GM12878 (cell line): Measurements from ENCODE around the gene BEND7. TPM values are rescaled to one million over a fixed set of nuclear protein-coding genes. Genes with fewer than 3 reads are reported as not detected.

Source experiments
- ATAC-seq: fragments of 200-7000 bp; cut with Tn5 transposase; 3 replicates; pipeline ENCODE4 v1.9.1; 2020; ENCODE audit warnings: mild to moderate bottlenecking, moderate library complexity
- BruUV-seq: library from RNA; stranded (reverse); fragments of 400-500 nt; replicated peaks from 2 replicates; lab custom pipeline; 2021; lab: Mats Ljungman, UMichigan
- CTCF ChIA-PET: fragments of 300-600 bp; sonication (Branson Sonifier 250); formaldehyde crosslinking; extraction: SDS; loops from one replicate; lab custom pipeline; 2021; ENCODE audit warnings: inconsistent platforms; lab: Yijun Ruan, JAX
- POLR2A ChIA-PET: fragments of 350-600 bp; formaldehyde crosslinking; extraction: SDS; loops from one replicate; lab custom pipeline; 2021; ENCODE audit warnings: inconsistent platforms; lab: Charles Lee
- RAD21 ChIA-PET: fragments of 300-600 bp; sonication (Branson Sonifier 250); formaldehyde crosslinking; loops from one replicate; lab custom pipeline; 2023; ENCODE audit warnings: antibody characterized with exemption; ENCODE audit not compliant: unreplicated experiment; lab: Charles Lee
- SMC1A ChIA-PET: fragments of 300-600 bp; sonication (Branson Sonifier 250); formaldehyde crosslinking; loops from one replicate; lab custom pipeline; 2023; ENCODE audit not compliant: unreplicated experiment, uncharacterized antibody; lab: Charles Lee
- DNase-seq: peaks from one replicate; pipeline ENCODE4 v3.0.0-alpha.2; 2011; ENCODE audit warnings: low read depth, low spot score
- FAIRE-seq: peaks from 3 replicates; lab custom pipeline; 2011; peaks lifted over from hg19 to GRCh38; lab: Jason Lieb, UNC
- H2AFZ ChIP-seq: 2 replicates; pipeline ENCODE4 v1.6.0; 2011; ENCODE audit warnings: low read depth, low read length, control low read depth; ENCODE audit not compliant: control insufficient read depth
- H3K27ac ChIP-seq: 2 replicates; pipeline ENCODE4 v1.5.1; 2011; ENCODE audit warnings: control low read depth; ENCODE audit not compliant: control insufficient read depth, insufficient read depth
- H3K27me3 ChIP-seq, 2 experiments: replicated peaks in 1 of 2; 2 replicates each; pipeline versions ENCODE4 v1.6.0 to v1.6.1; 2011; ENCODE audit warnings: low read length in 1 of 2; ENCODE audit not compliant: control insufficient read depth in 2 of 2, insufficient read depth in 2 of 2
- H3K36me3 ChIP-seq, 2 experiments: 2 replicates each; pipeline ENCODE4 v1.5.1; 2011; ENCODE audit warnings: low read length in 1 of 2; ENCODE audit not compliant: control insufficient read depth in 2 of 2, insufficient read depth in 2 of 2
- H3K4me1 ChIP-seq: 2 replicates; pipeline ENCODE4 v1.6.1; 2011; ENCODE audit warnings: mild to moderate bottlenecking, low read length, moderate library complexity, mixed read lengths; ENCODE audit not compliant: control insufficient read depth, insufficient read depth
- H3K4me2 ChIP-seq: 2 replicates; pipeline ENCODE4 v1.6.0; 2011; ENCODE audit warnings: control low read depth; ENCODE audit not compliant: control insufficient read depth, insufficient read depth
- H3K4me3 ChIP-seq: fragments of 200-600 bp; sonication (generic); 2 replicates; pipeline ENCODE4 v1.5.1; 2016
- H3K79me2 ChIP-seq: 2 replicates; pipeline ENCODE4 v1.6.0; 2011; ENCODE audit warnings: low read length; ENCODE audit not compliant: control insufficient read depth, insufficient read depth
- H3K9ac ChIP-seq: 2 replicates; pipeline ENCODE4 v1.8.0; 2011; ENCODE audit warnings: low read length, control low read depth, mixed read lengths; ENCODE audit not compliant: control insufficient read depth, insufficient read depth
- H3K9me3 ChIP-seq: replicated peaks from 3 replicates; pipeline ENCODE4 v1.5.1; 2011; ENCODE audit warnings: mild to moderate bottlenecking, low read length; ENCODE audit not compliant: control insufficient read depth, insufficient read depth
- H4K20me1 ChIP-seq: 2 replicates; pipeline ENCODE4 v1.6.0; 2011; ENCODE audit not compliant: control insufficient read depth, insufficient read depth
- BHLHE40 ChIP-seq, 2 experiments: fragments of 450-650 bp in 1 of 2; IDR thresholded peaks; 2 replicates each; pipeline ENCODE4 v1.6.1; 2011 to 2017; ENCODE audit warnings: low read depth in 2 of 2, borderline replicate concordance in 1 of 2, improper control_type of control experiment in 1 of 2, low read length in 1 of 2, mild to moderate bottlenecking in 1 of 2
- CEBPB ChIP-seq, 2 experiments: fragments of 150-350 bp in 1 of 2; IDR thresholded peaks; 2 replicates each; pipeline ENCODE4 v1.6.1; 2012 to 2014; ENCODE audit warnings: low read depth in 2 of 2, low read length in 2 of 2, borderline replicate concordance in 1 of 2, inconsistent platforms in 1 of 2
- GATAD2B ChIP-seq: fragments of 450-650 bp; conservative IDR thresholded peaks from 2 replicates; pipeline ENCODE4 v1.6.1; 2017; ENCODE audit warnings: low read depth, mild to moderate bottlenecking, moderate library complexity
- MTA2 ChIP-seq: fragments of 450-650 bp; IDR thresholded peaks from 2 replicates; pipeline ENCODE4 v1.6.1; 2016; ENCODE audit warnings: low read depth, mild to moderate bottlenecking, moderate library complexity
- NFYB ChIP-seq: IDR thresholded peaks from 2 replicates; pipeline ENCODE4 v1.6.1; 2011; ENCODE audit warnings: low read depth, mild to moderate bottlenecking, low read length, improper control_type of control experiment, moderate library complexity; ENCODE audit not compliant: insufficient read depth
- RAD51 ChIP-seq: fragments of 450-650 bp; IDR thresholded peaks from 2 replicates; pipeline ENCODE4 v1.6.1; 2016; ENCODE audit warnings: moderate library complexity, mild to moderate bottlenecking, inconsistent platforms
- SPI1 ChIP-seq: IDR thresholded peaks from 2 replicates; pipeline ENCODE4 v1.6.1; 2011; ENCODE audit warnings: low read depth, mild to moderate bottlenecking, low read length, moderate library complexity, borderline replicate concordance; ENCODE audit not compliant: insufficient read depth
- WGBS: methylation state at CpG from one replicate; pipeline ENCODE4 v1.1.6; 2016; ENCODE audit warnings: low lambda C conversion rate; ENCODE audit not compliant: insufficient replicate concordance, insufficient coverage; ENCODE audit errors: missing lambda C conversion rate; 5-methylcytosine and 5-hydroxymethylcytosine counted together
- in situ Hi-C: fragments of 300-500 bp; cut with MboI; formaldehyde crosslinking; loops from 9 replicates; pipeline ENCODE4 v1.14.3; 2018; ENCODE audit warnings: mixed read lengths
- intact Hi-C: fragments of 100-400 bp; cut with micrococcal nuclease; formaldehyde crosslinking; loops from one replicate; pipeline ENCODE4 v1.14.2; 2022; ENCODE audit not compliant: unreplicated experiment
- polyA plus RNA-seq, 11 experiments: library from polyadenylated mRNA; depleted of rRNA in 4 of 11; unstranded in 6 of 11; stranded (reverse) in 5 of 11; fragments of >200 nt; fragmentation: Nextera tagmentation in 4 of 11; fragmentation: Illumina TruSeq in 1 of 11; extraction: Ambion mirVana in 4 of 11; extraction: Trizol in 1 of 11; gene quantifications; 1 replicate in 1 of 11; 2 replicates in 10 of 11; pipeline versions ENCODE4 v1.2.1 to v1.2.3, GENCODE V29; 2011 to 2016; ENCODE audit warnings: inconsistent platforms in 2 of 11, missing spikeins in 2 of 11, low read depth in 1 of 11
- total RNA-seq, 4 experiments: library from RNA; depleted of rRNA in 3 of 4; stranded (reverse); fragments of >200 nt in 3 of 4; fragmentation: Illumina TruSeq in 1 of 4; extraction: Trizol in 1 of 4; gene quantifications; 2 replicates each; pipeline versions ENCODE4 v1.2.1 to v1.2.3, GENCODE V29; 2013 to 2021
- TF ChIP-seq, protein P1 (sequence below): IDR thresholded peaks from 2 replicates; pipeline ENCODE4 v1.6.1; 2012; ENCODE audit warnings: low read depth, low read length, improper control_type of control experiment

BEND7 gene
- total and polyA plus RNA-seq, 10 of the 15 experiments (the other 5 are each of a cell fraction or from before 2014, with no cell fraction given) = not detected

DNA sequence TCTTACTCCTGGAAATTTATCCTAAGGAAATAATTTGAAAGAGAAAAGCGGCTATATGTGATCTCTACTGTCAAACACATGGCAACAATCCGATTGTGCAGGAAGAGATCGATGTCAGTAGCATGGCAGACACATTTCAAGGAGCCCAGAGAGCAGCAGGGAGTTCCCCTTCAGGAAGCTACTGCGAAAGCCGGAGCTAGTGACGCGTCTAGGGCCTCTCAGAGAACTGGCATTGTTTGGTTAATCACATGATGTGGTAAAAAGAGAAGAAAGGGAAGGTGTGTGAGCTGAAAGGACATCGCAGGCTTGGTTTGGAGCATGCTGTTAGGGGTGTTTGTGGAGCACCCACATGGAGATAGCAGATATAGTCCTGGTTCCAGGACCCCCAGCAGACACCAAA lies 74.9 kb downstream of the BEND7 start:
- CTCF ChIA-PET = interaction anchor here (1.5 kb wide), 1 partner anchor 14 kb away, joined by 8 read pairs; no protein-coding TSS in a partner anchor
- ATAC-seq (peak; percentile 81), DNase-seq (peak; percentile 16), FAIRE-seq (no peak)
- no peak overlapping the region for H3K4me3 ChIP-seq
- no peaks in the 10 kb centered on the region for H3K79me2 ChIP-seq
- H3K4me2 ChIP-seq = no peak overlapping the region
- POLR2A ChIA-PET = interaction anchor here (0.5 kb wide), 1 partner anchor 12 kb away, joined by 3 read pairs; no protein-coding TSS in a partner anchor
- H3K27ac ChIP-seq = no peak overlapping the region
- no peaks in the 10 kb centered on the region for H3K4me1 ChIP-seq
- SMC1A ChIA-PET = interaction anchor here (0.7 to 2.1 kb wide), 3 partner anchors 12 to 29 kb away, joined by 3 to 6 read pairs (median 3); no protein-coding TSS in a partner anchor
- peak; percentile 22; the same call in 1 of the 2 replicates for TF ChIP-seq RAD51
- no peak for TF ChIP-seq GATAD2B
- TF ChIP-seq, protein P1, sequence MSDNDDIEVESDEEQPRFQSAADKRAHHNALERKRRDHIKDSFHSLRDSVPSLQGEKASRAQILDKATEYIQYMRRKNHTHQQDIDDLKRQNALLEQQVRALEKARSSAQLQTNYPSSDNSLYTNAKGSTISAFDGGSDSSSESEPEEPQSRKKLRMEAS = no peak
- peak in 1 of 2 experiments; percentile 30; a peak in 1 of 4 replicates for TF ChIP-seq BHLHE40 (IDR thresholded peaks at IDR 0.05; ENCODE audit: borderline replicate concordance in 1 of 2, low read depth in 2 of 2, low read length in 1 of 2)
- BruUV-seq = no TSS peak
- intact Hi-C loops = no loop called here
- H3K36me3 ChIP-seq = no peaks in the 10 kb centered on the region
- RAD21 ChIA-PET = no interaction called here
- H3K27me3 ChIP-seq = peaks cover 0 to 2% of the 10 kb centered on the region in 2 experiments; a peak in 3 of 4 replicates
- no peak overlapping the region for H2AFZ ChIP-seq
- WGBS = 17% methylated on average over 8 of the region's 8 CpGs
- H3K9me3 ChIP-seq = no peaks in the 10 kb centered on the region
- no peaks in the 10 kb centered on the region for H4K20me1 ChIP-seq
- in situ Hi-C loops = no loop called here
- no peak overlapping the region for H3K9ac ChIP-seq

DNA sequence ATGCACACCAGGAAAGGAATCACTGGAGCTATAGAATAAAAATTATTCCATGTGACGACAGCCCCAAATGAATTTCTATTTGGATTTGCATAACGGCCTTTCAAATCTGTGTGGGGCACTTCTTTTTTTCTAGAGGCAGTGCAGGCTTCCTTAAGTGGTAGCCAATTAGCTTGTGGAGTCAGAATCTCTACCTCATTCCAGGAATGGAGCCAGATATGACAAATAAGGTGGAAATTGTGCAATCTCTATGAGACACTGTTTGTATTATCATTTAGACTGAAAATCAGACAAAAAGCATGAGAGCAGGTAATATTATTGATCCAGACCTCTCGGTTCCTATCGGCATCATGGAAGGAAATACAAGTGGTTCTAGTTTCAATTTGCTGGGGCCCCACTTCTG lies 78.7 kb downstream of the BEND7 start:
- ChIA-PET RAD21 (no interaction called here), POLR2A (interaction anchor here (0.7 kb wide), 1 partner anchor 1741 kb away, joined by 3 read pairs; no protein-coding TSS in a partner anchor)
- in situ Hi-C loops = no loop called here

More for the DNA sequence above, 78.7 kb downstream of the BEND7 start:
- Histone ChIP-seq H4K20me1 (no peaks in the 10 kb centered on the region), H3K27me3 (peaks cover 0 to 2% of the 10 kb centered on the region in 2 experiments), H3K9ac (no peak overlapping the region), H3K4me1 (no peaks in the 10 kb centered on the region), H3K79me2 (no peaks in the 10 kb centered on the region), H3K27ac (no peak overlapping the region), H2AFZ (no peak overlapping the region), H3K4me2 (no peak overlapping the region), H3K36me3 (no peaks in the 10 kb centered on the region), H3K4me3 (no peak overlapping the region), H3K9me3 (no peaks in the 10 kb centered on the region)
- intact Hi-C loops = no loop called here
- TF ChIP-seq NFYB (no peak), MTA2 (no peak), CEBPB (IDR thresholded peaks at IDR 0.05; ENCODE audit: borderline replicate concordance in 1 of 2, low read depth in 2 of 2, low read length in 2 of 2) (no peak), SPI1 (no peak)
- WGBS = 18% methylated on average over 4 of the region's 4 CpGs
- DNase-seq (no peak), ATAC-seq (no peak), FAIRE-seq (no peak)
- ChIA-PET SMC1A (interaction anchor here (1.0 kb wide), 1 partner anchor 12 kb away, joined by 3 read pairs; no protein-coding TSS in a partner anchor), CTCF (interaction anchor here (1.0 to 1.1 kb wide), 2 partner anchors 8 to 10 kb away, joined by 3 read pairs; no protein-coding TSS in a partner anchor)
- BruUV-seq = no TSS peak
